ENCODE measurements around the gene EXOSC5. TPM values are rescaled to one million over a fixed set of nuclear protein-coding genes. Genes with fewer than 3 reads are reported as not detected.

The EXOSC5 gene
- total RNA-seq, 4 donors from 2014 or later: 28.6 to 34.5 (median 28.9) TPM

DNA sequence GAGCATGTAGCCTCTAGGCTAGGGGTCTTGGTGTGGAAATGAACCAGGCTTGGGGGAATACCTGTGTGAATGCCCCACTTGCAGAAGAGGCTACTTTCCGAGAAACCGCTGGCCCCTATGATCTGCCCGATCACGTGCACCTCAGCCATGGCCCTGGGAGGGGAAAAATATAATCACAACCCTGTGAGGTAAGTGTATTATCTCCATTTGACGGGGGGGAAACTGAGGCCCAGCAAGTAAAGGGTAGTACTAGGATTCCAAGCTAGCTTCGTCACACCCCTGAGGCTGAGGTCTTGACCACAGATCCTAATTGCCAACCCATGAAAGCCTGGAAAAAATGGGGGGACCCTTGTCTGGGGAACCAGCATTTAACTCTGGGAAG lies 33.8 kb downstream of the EXOSC5 start:
- no peak overlapping the region for H3K4me3 ChIP-seq (ENCODE audit: low read depth, poor library complexity, severe bottlenecking)
- TF ChIP-seq, protein P1, sequence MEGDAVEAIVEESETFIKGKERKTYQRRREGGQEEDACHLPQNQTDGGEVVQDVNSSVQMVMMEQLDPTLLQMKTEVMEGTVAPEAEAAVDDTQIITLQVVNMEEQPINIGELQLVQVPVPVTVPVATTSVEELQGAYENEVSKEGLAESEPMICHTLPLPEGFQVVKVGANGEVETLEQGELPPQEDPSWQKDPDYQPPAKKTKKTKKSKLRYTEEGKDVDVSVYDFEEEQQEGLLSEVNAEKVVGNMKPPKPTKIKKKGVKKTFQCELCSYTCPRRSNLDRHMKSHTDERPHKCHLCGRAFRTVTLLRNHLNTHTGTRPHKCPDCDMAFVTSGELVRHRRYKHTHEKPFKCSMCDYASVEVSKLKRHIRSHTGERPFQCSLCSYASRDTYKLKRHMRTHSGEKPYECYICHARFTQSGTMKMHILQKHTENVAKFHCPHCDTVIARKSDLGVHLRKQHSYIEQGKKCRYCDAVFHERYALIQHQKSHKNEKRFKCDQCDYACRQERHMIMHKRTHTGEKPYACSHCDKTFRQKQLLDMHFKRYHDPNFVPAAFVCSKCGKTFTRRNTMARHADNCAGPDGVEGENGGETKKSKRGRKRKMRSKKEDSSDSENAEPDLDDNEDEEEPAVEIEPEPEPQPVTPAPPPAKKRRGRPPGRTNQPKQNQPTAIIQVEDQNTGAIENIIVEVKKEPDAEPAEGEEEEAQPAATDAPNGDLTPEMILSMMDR (IDR thresholded peaks at IDR 0.05): no peak
- TF ChIP-seq POLR2A (IDR thresholded peaks at IDR 0.05): no peak
- intact Hi-C loops (cut with DNase I; ENCODE audit: low total_unique reads): no loop called here
- WGBS, 2 donors: 46 to 51% methylated on average over 6 of the region's 6 CpGs
- no peak for DNase-seq (ENCODE audit: low spot score in 2 of 2)

DNA sequence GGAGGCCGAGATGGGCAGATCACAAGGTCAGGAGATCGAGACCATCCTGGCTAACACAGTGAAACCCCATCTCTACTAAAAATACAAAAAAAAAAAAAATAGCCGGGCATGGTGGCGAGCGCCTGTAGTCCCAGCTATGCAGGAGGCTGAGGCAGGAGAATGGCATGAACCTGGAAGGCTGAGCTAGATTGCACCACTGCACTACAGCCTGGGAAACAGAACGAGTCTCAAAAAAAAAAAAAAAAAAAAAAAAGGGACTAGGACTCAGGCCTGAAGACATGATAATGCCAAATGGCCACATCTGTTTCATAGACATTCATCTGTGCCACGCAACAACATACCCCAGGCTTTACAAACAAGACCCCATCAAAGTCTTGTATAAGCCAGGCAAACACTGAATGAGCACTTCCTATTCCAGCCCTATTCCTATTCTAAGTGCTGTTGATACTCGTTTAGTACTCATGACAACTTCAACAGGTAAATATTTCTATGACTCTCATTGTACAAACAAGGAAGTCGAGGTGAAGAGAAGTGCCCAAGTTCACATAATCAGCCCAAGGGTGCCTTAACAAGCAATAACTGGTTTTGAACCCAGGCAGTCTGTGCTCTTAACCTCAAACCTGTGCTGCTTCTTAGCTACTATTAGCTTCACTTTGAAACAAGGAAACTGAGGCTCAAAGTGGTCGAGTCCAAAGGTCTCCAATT lies 34.9 kb downstream of the EXOSC5 start:
- TF ChIP-seq POLR2A (IDR thresholded peaks at IDR 0.05): no peak
- TF ChIP-seq, protein P1 (IDR thresholded peaks at IDR 0.05): no peak
- no peak overlapping the region for H3K4me3 ChIP-seq (ENCODE audit: low read depth, poor library complexity, severe bottlenecking)
- WGBS, 2 donors: 69 to 74% methylated on average over 10 of the region's 10 CpGs
- DNase-seq (ENCODE audit: low spot score in 2 of 2): no peak
- intact Hi-C loops (cut with DNase I; ENCODE audit: low total_unique reads): no loop called here

DNA sequence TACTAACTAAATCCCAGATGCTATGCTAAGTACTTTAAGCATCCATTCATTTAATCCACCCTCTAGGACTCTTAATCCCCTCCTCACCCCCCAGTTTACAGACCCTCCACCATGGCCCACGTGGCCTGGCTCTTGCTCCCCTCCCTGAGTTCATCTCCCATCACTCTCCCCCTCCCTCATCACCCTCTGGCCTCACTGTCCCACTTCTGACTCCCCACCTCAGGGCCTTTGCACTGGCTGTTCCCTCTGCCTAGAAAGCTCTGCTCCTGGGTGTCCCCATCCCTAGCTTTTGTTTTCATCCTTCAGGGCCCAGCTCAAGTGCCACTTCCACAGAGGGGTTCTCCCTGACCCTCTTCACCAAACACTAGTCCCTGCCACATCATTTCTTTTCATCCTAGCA lies 37.4 kb downstream of the EXOSC5 start:
- 94 to 96% methylated on average over 1 of the region's 1 CpG for WGBS, 2 donors
- no peak for DNase-seq (ENCODE audit: low spot score in 2 of 2)
- TF ChIP-seq POLR2A (IDR thresholded peaks at IDR 0.05): no peak
- TF ChIP-seq, protein P1 (IDR thresholded peaks at IDR 0.05): no peak
- intact Hi-C loops (cut with DNase I; ENCODE audit: low total_unique reads): no loop called here
- no peak overlapping the region for H3K4me3 ChIP-seq (ENCODE audit: low read depth, poor library complexity, severe bottlenecking)

DNA sequence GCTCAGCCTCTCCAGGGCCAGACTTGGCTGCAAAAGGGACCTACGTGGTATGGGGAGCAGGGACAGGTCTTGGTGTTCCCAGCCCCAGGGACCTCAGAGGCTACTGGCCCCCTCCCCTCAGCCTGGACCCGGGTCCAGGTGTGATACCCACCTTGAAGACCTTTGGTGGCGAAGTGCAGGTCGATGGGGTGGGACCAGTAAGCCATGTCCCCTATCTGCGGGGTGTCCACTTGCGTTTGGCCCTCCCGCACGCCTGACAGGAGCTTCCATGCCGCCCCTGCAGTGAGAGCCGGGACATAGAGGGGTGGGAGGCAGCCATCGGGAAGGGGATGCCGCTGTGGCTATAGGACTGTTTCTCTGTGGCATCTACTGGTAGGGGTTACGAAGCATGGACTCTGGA lies 39.4 kb downstream of the EXOSC5 start:
- TF ChIP-seq, protein P1 (IDR thresholded peaks at IDR 0.05): no peak
- no peak for TF ChIP-seq POLR2A (IDR thresholded peaks at IDR 0.05)
- DNase-seq (ENCODE audit: low spot score in 2 of 2): no peak
- H3K4me3 ChIP-seq (ENCODE audit: low read depth, poor library complexity, severe bottlenecking): no peak overlapping the region
- intact Hi-C loops (cut with DNase I; ENCODE audit: low total_unique reads): no loop called here
- 85 to 97% methylated on average over 9 to 11 of the region's 13 CpGs for WGBS, 2 donors

DNA sequence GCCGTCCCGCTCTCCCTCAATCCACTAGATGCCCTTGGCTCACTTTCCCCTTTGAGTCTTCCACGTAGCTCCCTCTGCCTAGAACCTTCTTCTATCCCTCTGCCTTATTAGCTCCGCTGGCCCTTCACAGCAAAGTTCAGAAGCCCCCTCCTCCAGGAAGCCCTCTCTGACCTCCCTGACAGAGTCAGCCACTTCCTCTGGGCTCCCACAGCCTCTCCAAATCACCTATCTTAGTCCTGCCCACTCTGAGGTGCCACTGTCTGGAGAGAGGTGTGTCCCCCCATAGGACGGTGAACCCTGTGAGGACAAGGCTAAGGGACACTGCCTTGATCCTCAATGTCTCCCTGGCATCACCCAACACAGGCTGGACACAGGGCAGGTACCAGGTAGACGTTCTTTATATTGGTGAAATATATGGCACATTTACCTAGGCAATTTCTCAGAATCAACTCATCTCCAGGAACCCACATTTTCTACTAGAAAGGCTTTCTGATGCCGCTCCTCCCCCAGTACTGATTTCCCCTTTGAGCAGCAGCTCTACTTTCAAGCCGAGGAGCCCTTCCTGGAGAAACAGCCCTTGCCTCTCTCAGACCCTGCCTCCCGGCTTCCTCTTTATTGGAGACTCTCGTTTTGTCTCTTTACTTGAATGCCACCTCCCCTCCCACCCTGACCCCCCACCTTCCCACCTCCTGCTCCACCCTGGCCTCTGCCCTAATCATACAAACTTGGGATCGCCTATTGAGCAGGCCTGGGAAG lies 40.0 kb downstream of the EXOSC5 start:
- WGBS, 2 donors: 83 to 88% methylated on average over 11 of the region's 11 CpGs
- intact Hi-C loops (cut with DNase I; ENCODE audit: low total_unique reads): no loop called here
- TF ChIP-seq, protein P1 (IDR thresholded peaks at IDR 0.05): no peak
- no peak for TF ChIP-seq POLR2A (IDR thresholded peaks at IDR 0.05)
- H3K4me3 ChIP-seq (ENCODE audit: low read depth, poor library complexity, severe bottlenecking): no peak overlapping the region
- DNase-seq (ENCODE audit: low spot score in 2 of 2): no peak
